HuH-7.5 (cell line): ENCODE data around the gene BBLN.
A peak's percentile ranks its signal among the peaks of the same experiment; 100 is the strongest.

ENCODE experiments used
- DNase-seq: peaks from one replicate; pipeline ENCODE4 v3.0.0; 2011; ENCODE audit warnings: low spot score

BBLN gene

GRCh38 chr9:128191406-128192046 is 31.5 kb downstream of the BBLN start, which contains the start of gene CIZ1:
CIZ1 (minus strand) TSS chr9:128191572; CDS start chr9:128190857, 715 bp downstream.
- peak; percentile 95 for DNase-seq

GRCh38 chr9:128192601-128193371 is 32.7 kb downstream of the BBLN start:
- DNase-seq, result no peak

- no peak for DNase-seq
Observed at GRCh38 chr9:128193469-128194096, 33.5 kb downstream of the BBLN start.

GRCh38 chr9:128201441-128202369 is 41.6 kb downstream of the BBLN start:
- no peak for DNase-seq

- DNase-seq, result no peak
Observed at GRCh38 chr9:128202648-128203023, 42.6 kb downstream of the BBLN start.

GRCh38 chr9:128203024-128203706 is 43.1 kb downstream of the BBLN start, which contains the start of gene DNM1:
DNM1 (plus strand) TSS chr9:128203379; CDS start chr9:128203471, 92 bp downstream.
- DNase-seq, result peak; percentile 95

GRCh38 chr9:128203707-128204551 is 43.9 kb downstream of the BBLN start:
- DNase-seq, result peak; percentile 76

GRCh38 chr9:128204858-128205257 is 44.8 kb downstream of the BBLN start:
- no peak for DNase-seq

GRCh38 chr9:128205296-128205944 is 45.4 kb downstream of the BBLN start:
- DNase-seq, result no peak

GRCh38 chr9:128206484-128206883 is 46.4 kb downstream of the BBLN start:
- no peak for DNase-seq

- DNase-seq, result no peak
Observed at GRCh38 chr9:128206916-128207910, 47.1 kb downstream of the BBLN start.

GRCh38 chr9:128208386-128208785 is 48.3 kb downstream of the BBLN start:
- no peak for DNase-seq

GRCh38 chr9:128208946-128209669 is 49.0 kb downstream of the BBLN start:
- no peak for DNase-seq

GRCh38 chr9:128211186-128211980 is 51.3 kb downstream of the BBLN start:
- DNase-seq, result no peak

GRCh38 chr9:128211981-128212281 is 51.9 kb downstream of the BBLN start:
- no peak for DNase-seq
